Fibroblast of skin of scalp (primary cell): ENCODE data around the gene PHRF1.

Experiments used
- DNase-seq: peaks from one replicate; pipeline ENCODE4 v3.0.0-alpha.2; 2013

PHRF1 gene

GRCh38 chr11:615504-616319 lies 39.4 kb downstream of the PHRF1 start, which contains the start of gene IRF7:
Gene IRF7 (minus strand): TSS chr11:615950. CDS start chr11:615364, 586 bp downstream.
- peak; percentile 91 for DNase-seq

- no peak for DNase-seq
These were observed 40.3 kb downstream of the PHRF1 start for GRCh38 chr11:616320-617198.

GRCh38 chr11:617199-617911 lies 41.1 kb downstream of the PHRF1 start:
- no peak for DNase-seq

GRCh38 chr11:617912-618682 lies 41.8 kb downstream of the PHRF1 start:
- DNase-seq: no peak

GRCh38 chr11:618856-619627 lies 42.8 kb downstream of the PHRF1 start:
- no peak for DNase-seq

- DNase-seq: no peak
These were observed 43.4 kb downstream of the PHRF1 start for GRCh38 chr11:619628-620050.

- no peak for DNase-seq
These were observed 43.9 kb downstream of the PHRF1 start for GRCh38 chr11:620201-620600.

GRCh38 chr11:620935-621814 lies 44.9 kb downstream of the PHRF1 start:
- DNase-seq: no peak

- no peak for DNase-seq
These were observed 45.6 kb downstream of the PHRF1 start for GRCh38 chr11:621838-622237.

- no peak for DNase-seq
These were observed 47.1 kb downstream of the PHRF1 start for GRCh38 chr11:623349-623869.

- peak; percentile 22 for DNase-seq
These were observed 47.9 kb downstream of the PHRF1 start for GRCh38 chr11:623999-624704.

GRCh38 chr11:624705-625635 lies 48.7 kb downstream of the PHRF1 start, which contains the start of gene CDHR5:
Gene CDHR5 (minus strand): TSS chr11:624955. CDS start chr11:624902, 53 bp downstream.
- DNase-seq: no peak

- DNase-seq: no peak
These were observed 49.5 kb downstream of the PHRF1 start for GRCh38 chr11:625636-626268.

- DNase-seq: no peak
These were observed 50.4 kb downstream of the PHRF1 start, which contains the start of gene SCT for GRCh38 chr11:626475-627307. Gene SCT (minus strand): TSS chr11:627181. CDS start chr11:627143, 38 bp downstream.

- no peak for DNase-seq
These were observed 51.0 kb downstream of the PHRF1 start for GRCh38 chr11:627308-627576.

GRCh38 chr11:628056-628455 lies 51.8 kb downstream of the PHRF1 start:
- DNase-seq: no peak

GRCh38 chr11:629237-629583 lies 52.9 kb downstream of the PHRF1 start:
- no peak for DNase-seq
